Activated naive CD4-positive, alpha-beta T cell treated with anti-CD3 and anti-CD28 coated beads for 36 hours (primary cell): ENCODE measurements around the gene CFAP299. TPM values are rescaled to one million over a fixed set of nuclear protein-coding genes. Genes with fewer than 3 reads are reported as not detected.

ENCODE experiments used
- CTCF ChIA-PET: fragments of 350-600 bp; sonication (Branson Sonifier 250); formaldehyde crosslinking; loops from one replicate; lab custom pipeline; 2021; ENCODE audit warnings: antibody characterized with exemption; lab: Charles Lee
- DNase-seq: peaks from one replicate; pipeline ENCODE4 v3.0.0-alpha.2; 2020
- H3K27ac Mint-ChIP-seq: one replicate; pipeline ENCODE4 v1.8.0; 2021; ENCODE audit warnings: mild to moderate bottlenecking, mixed read lengths
- H3K27me3 Mint-ChIP-seq: one replicate; pipeline ENCODE4 v1.8.0; 2021; ENCODE audit warnings: low read depth, mixed read lengths
- H3K36me3 Mint-ChIP-seq: one replicate; pipeline ENCODE4 v1.8.0; 2021; ENCODE audit warnings: low read depth, mixed read lengths
- H3K4me1 Mint-ChIP-seq: one replicate; pipeline ENCODE4 v1.8.0; 2021; ENCODE audit warnings: low read depth, mixed read lengths
- H3K4me3 Mint-ChIP-seq: one replicate; pipeline ENCODE4 v1.8.0; 2021; ENCODE audit warnings: mild to moderate bottlenecking, moderate library complexity, mixed read lengths
- H3K9me3 Mint-ChIP-seq: one replicate; pipeline ENCODE4 v1.8.0; 2021; ENCODE audit warnings: mixed read lengths
- intact Hi-C: fragments of 100-400 bp; cut with micrococcal nuclease; formaldehyde crosslinking; loops from one replicate; pipeline ENCODE4 v1.15.1; 2023
- total RNA-seq, 2 experiments: library from RNA; stranded (reverse); gene quantifications; one replicate each; pipeline ENCODE4 v1.2.3, GENCODE V29; 2021

CFAP299 gene
- total RNA-seq, 2 experiments from 2014 or later, result not detected

- Mint-ChIP-seq H3K36me3 (no peaks in the 10 kb centered on the region), H3K27me3 (no peaks in the 10 kb centered on the region), H3K27ac (no peak overlapping the region), H3K4me1 (no peaks in the 10 kb centered on the region), H3K9me3 (peaks cover 5% of the 10 kb centered on the region), H3K4me3 (no peak overlapping the region)
- no peak for DNase-seq
- CTCF ChIA-PET, result interaction anchor here (0.7 kb wide), 1 partner anchor 9 kb away, joined by 3 read pairs; no protein-coding TSS in a partner anchor
- intact Hi-C loops, result no loop called here
Observed at GRCh38 chr4:80594701-80595100, 259.2 kb downstream of the CFAP299 start.

GRCh38 chr4:80608281-80608980 is 272.9 kb downstream of the CFAP299 start:
- intact Hi-C loops, result no loop called here
- Mint-ChIP-seq H3K4me3 (no peak overlapping the region), H3K36me3 (no peaks in the 10 kb centered on the region), H3K4me1 (peaks cover 6% of the 10 kb centered on the region), H3K9me3 (no peaks in the 10 kb centered on the region), H3K27ac (no peak overlapping the region), H3K27me3 (no peaks in the 10 kb centered on the region)
- no peak for DNase-seq
- CTCF ChIA-PET, result no interaction called here

DNA sequence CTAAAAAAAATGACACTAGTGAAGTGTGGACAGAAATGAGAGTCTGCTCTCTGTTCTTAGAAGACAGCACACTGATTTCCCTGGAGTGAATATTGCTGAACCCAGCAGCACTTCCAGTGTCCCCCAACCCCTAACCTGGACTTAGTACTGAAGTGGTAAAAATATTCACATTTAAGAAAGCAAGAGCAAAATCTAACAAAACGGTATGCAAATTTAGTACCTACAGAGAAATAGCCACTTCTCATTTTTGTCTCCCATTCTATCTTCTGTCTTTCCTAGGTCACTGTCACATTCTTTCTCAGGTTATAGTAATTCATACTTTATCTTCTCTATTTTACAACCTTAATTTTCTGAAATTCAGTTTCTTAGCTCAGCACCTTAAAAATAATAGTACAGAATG is 274.7 kb downstream of the CFAP299 start:
- Mint-ChIP-seq H3K9me3 (no peaks in the 10 kb centered on the region), H3K27ac (no peak overlapping the region), H3K27me3 (no peaks in the 10 kb centered on the region), H3K4me3 (no peak overlapping the region), H3K4me1 (peaks cover 6% of the 10 kb centered on the region), H3K36me3 (no peaks in the 10 kb centered on the region)
- intact Hi-C loops, result loop anchor here (10.0 kb wide), 1 partner anchor 425 kb away; the partner anchor contains the start of gene BMP3
- no peak for DNase-seq
- CTCF ChIA-PET, result no interaction called here

DNA sequence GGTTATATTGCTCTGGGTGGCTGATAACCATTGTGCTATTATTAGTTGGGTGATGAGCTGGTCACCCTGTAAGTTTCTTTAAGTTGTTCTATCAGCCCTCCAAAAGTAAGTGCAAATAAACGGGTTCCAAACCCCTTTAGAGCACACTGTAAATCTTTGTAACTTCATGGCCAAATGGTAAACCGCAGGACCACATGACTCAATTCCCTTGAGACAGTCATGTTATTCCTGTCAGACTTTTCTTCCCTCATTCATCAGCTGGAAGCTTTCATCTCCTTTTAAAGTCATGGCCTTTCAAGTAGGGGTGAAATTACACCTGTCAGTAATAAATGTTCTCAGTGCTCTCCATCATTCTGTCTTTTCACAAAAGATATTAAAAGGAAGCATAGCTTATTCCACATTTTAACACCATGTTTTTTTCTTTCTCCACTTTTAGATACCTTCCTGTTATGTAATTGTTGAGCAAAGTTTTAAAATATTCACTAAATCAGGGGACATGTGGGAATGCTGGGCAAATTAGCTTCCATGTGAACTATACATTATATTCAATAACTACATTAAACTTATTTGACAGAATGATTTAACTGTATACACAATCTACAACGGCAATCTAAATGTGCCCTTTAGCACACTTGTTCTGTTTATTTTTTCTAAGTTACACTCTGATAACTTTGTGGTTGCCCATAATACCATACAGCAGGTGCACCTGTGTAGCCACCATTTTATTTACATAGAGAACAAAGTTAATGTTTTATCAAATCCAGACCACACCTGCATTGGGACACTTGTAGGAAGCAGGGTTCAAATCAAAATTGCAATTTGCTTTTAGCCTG is 275.5 kb downstream of the CFAP299 start:
- Mint-ChIP-seq H3K9me3 (no peaks in the 10 kb centered on the region), H3K27me3 (no peaks in the 10 kb centered on the region), H3K27ac (no peak overlapping the region), H3K36me3 (no peaks in the 10 kb centered on the region), H3K4me3 (no peak overlapping the region), H3K4me1 (peaks cover 6% of the 10 kb centered on the region)
- CTCF ChIA-PET, result no interaction called here
- DNase-seq, result no peak
- intact Hi-C loops, result loop anchor here (10.0 kb wide), 1 partner anchor 424 kb away; the partner anchor contains the start of gene BMP3

- CTCF ChIA-PET, result no interaction called here
- no peak overlapping the region for H3K4me3 Mint-ChIP-seq
- no peaks in the 10 kb centered on the region for H3K36me3 Mint-ChIP-seq
- peaks cover 6% of the 10 kb centered on the region for H3K4me1 Mint-ChIP-seq
- no peaks in the 10 kb centered on the region for H3K9me3 Mint-ChIP-seq
- no peaks in the 10 kb centered on the region for H3K27me3 Mint-ChIP-seq
- intact Hi-C loops, result loop anchor here (10.0 kb wide), 1 partner anchor 423 kb away; the partner anchor contains the start of gene BMP3
- DNase-seq, result no peak
- no peak overlapping the region for H3K27ac Mint-ChIP-seq
Observed at GRCh38 chr4:80611678-80611979, 276.1 kb downstream of the CFAP299 start.

- H3K36me3 Mint-ChIP-seq, result no peaks in the 10 kb centered on the region
- CTCF ChIA-PET, result no interaction called here
- H3K4me1 Mint-ChIP-seq, result peaks cover 6% of the 10 kb centered on the region
- intact Hi-C loops, result loop anchor here (10.0 kb wide), 1 partner anchor 421 kb away; the partner anchor contains the start of gene BMP3
- no peak for DNase-seq
- H3K27me3 Mint-ChIP-seq, result no peaks in the 10 kb centered on the region
- no peak overlapping the region for H3K4me3 Mint-ChIP-seq
- H3K27ac Mint-ChIP-seq, result no peak overlapping the region
- no peaks in the 10 kb centered on the region for H3K9me3 Mint-ChIP-seq
Observed at GRCh38 chr4:80613470-80613869, 277.9 kb downstream of the CFAP299 start.

DNA sequence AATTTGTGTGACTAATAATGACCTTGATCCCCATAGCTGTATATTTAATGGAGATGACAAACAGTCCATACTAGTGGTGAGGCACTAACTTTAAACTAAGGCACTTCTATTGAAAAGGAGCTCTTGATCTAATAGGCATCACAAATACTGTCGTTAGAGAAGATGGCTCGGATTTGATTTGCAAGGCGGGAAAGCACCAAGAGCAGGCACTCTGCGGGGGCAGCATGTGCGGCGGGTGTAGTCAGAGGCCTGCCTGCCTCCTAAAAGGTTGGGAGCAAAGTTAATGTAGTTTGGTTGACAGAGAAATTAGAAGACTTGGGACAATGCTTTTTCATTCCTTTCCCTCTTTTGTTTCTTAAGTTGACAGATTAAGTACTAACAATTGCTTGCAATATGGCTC is 278.8 kb downstream of the CFAP299 start:
- H3K27me3 Mint-ChIP-seq, result no peaks in the 10 kb centered on the region
- H3K27ac Mint-ChIP-seq, result no peak overlapping the region
- intact Hi-C loops, result loop anchor here (10.0 kb wide), 1 partner anchor 420 kb away; the partner anchor contains the start of gene BMP3
- no peak overlapping the region for H3K4me3 Mint-ChIP-seq
- DNase-seq, result no peak
- no peaks in the 10 kb centered on the region for H3K36me3 Mint-ChIP-seq
- H3K9me3 Mint-ChIP-seq, result no peaks in the 10 kb centered on the region
- H3K4me1 Mint-ChIP-seq, result peaks cover 6% of the 10 kb centered on the region
- CTCF ChIA-PET, result no interaction called here

GRCh38 chr4:80615099-80615498 is 279.6 kb downstream of the CFAP299 start:
- intact Hi-C loops, result loop anchor here (5.0 to 10.0 kb wide), 2 partner anchors 248 to 420 kb away; partner anchors contain the start of gene BMP3
- H3K27me3 Mint-ChIP-seq, result no peaks in the 10 kb centered on the region
- no peaks in the 10 kb centered on the region for H3K36me3 Mint-ChIP-seq
- CTCF ChIA-PET, result no interaction called here
- no peak for DNase-seq
- no peaks in the 10 kb centered on the region for H3K9me3 Mint-ChIP-seq
- peaks cover 6% of the 10 kb centered on the region for H3K4me1 Mint-ChIP-seq
- no peak overlapping the region for H3K4me3 Mint-ChIP-seq
- H3K27ac Mint-ChIP-seq, result no peak overlapping the region

- Mint-ChIP-seq H3K27ac (no peak overlapping the region), H3K36me3 (peaks cover 4% of the 10 kb centered on the region), H3K27me3 (no peaks in the 10 kb centered on the region), H3K4me1 (no peaks in the 10 kb centered on the region), H3K4me3 (no peak overlapping the region), H3K9me3 (peaks cover 9% of the 10 kb centered on the region)
- CTCF ChIA-PET, result no interaction called here
- DNase-seq, result peak; percentile 9
- intact Hi-C loops, result loop anchor here (2.0 to 10.0 kb wide), 3 partner anchors 252 to 416 kb away; partner anchors contain the start of gene BMP3
Observed at GRCh38 chr4:80619070-80619674, 283.6 kb downstream of the CFAP299 start.

- no peak overlapping the region for H3K4me3 Mint-ChIP-seq
- CTCF ChIA-PET, result no interaction called here
- no peak overlapping the region for H3K27ac Mint-ChIP-seq
- DNase-seq, result no peak
- H3K27me3 Mint-ChIP-seq, result no peaks in the 10 kb centered on the region
- intact Hi-C loops, result no loop called here
- H3K4me1 Mint-ChIP-seq, result no peaks in the 10 kb centered on the region
- H3K9me3 Mint-ChIP-seq, result peaks cover 2% of the 10 kb centered on the region
- no peaks in the 10 kb centered on the region for H3K36me3 Mint-ChIP-seq
Observed at GRCh38 chr4:80631861-80632260, 296.3 kb downstream of the CFAP299 start.

GRCh38 chr4:80637190-80637589 is 301.7 kb downstream of the CFAP299 start:
- DNase-seq, result no peak
- intact Hi-C loops, result no loop called here
- Mint-ChIP-seq H3K27me3 (no peaks in the 10 kb centered on the region), H3K4me1 (no peaks in the 10 kb centered on the region), H3K9me3 (no peaks in the 10 kb centered on the region), H3K27ac (no peak overlapping the region), H3K4me3 (no peak overlapping the region), H3K36me3 (no peaks in the 10 kb centered on the region)
- CTCF ChIA-PET, result no interaction called here

GRCh38 chr4:80646061-80646460 is 310.5 kb downstream of the CFAP299 start:
- H3K4me3 Mint-ChIP-seq, result no peak overlapping the region
- no peaks in the 10 kb centered on the region for H3K36me3 Mint-ChIP-seq
- H3K27me3 Mint-ChIP-seq, result no peaks in the 10 kb centered on the region
- no peak overlapping the region for H3K27ac Mint-ChIP-seq
- no peak for DNase-seq
- intact Hi-C loops, result no loop called here
- H3K4me1 Mint-ChIP-seq, result no peaks in the 10 kb centered on the region
- CTCF ChIA-PET, result no interaction called here
- H3K9me3 Mint-ChIP-seq, result no peaks in the 10 kb centered on the region
